ENCODE measurements around the gene ZNF680.

Gene ZNF680

DNA sequence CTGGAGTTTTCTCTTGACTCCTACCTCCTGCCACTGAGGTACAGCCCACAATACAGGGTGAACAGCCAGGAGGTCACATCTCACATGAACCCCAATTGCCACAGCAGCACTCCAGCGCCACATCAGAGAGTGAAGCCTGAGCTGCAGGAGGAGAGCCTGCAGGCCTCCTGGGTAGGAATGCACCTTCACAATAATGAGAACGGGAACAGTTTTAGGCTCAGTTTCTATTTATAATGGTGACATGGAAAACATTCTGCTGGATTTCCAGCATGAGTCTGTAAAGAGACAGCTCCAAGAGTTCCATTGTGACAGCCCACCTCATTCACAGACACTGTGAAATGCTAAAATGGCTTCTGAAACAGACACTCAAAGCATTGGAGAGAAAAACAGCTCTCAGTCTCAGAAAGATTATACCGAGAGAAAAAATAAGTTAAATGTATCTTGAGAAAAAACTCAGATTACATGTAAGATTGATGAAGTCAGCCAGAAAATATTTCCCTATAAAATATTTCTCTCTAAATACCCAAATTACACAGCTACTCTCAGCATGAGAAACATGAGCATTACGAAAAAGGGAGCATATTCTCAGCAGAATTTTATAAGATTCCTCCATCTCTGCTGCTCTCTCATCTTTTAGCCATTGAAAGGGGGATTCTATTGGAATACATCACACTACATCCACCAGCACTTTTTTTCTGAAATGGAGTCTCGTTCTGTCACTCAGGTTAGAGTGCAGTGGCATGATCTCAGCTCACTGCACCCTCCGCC lies 11.3 kb downstream of the ZNF680 start:
- Histone ChIP-seq H3K27ac (no peak overlapping the region), H3K36me3 (peaks cover 11% of the 10 kb centered on the region), H3K27me3 (ENCODE audit: insufficient read depth, low read depth, severe bottlenecking) (no peaks in the 10 kb centered on the region), H3K4me3 (ENCODE audit: low read depth, low read length) (no peak overlapping the region), H3K9me3 (ENCODE audit: severe bottlenecking) (no peaks in the 10 kb centered on the region)
- no peak for TF ChIP-seq CTCF (IDR thresholded peaks at IDR 0.05; ENCODE audit: low read depth, low read length)
- DNase-seq: no peak

GRCh38 chr7:64544010-64544409 lies 18.9 kb downstream of the ZNF680 start:
- no peak for DNase-seq
- Histone ChIP-seq H3K9me3 (ENCODE audit: severe bottlenecking) (no peaks in the 10 kb centered on the region), H3K27ac (no peak overlapping the region), H3K4me3 (ENCODE audit: low read depth, low read length) (no peak overlapping the region), H3K27me3 (ENCODE audit: insufficient read depth, low read depth, severe bottlenecking) (no peaks in the 10 kb centered on the region), H3K36me3 (peaks cover 28% of the 10 kb centered on the region)
- no peak for TF ChIP-seq CTCF (IDR thresholded peaks at IDR 0.05; ENCODE audit: low read depth, low read length)

DNA sequence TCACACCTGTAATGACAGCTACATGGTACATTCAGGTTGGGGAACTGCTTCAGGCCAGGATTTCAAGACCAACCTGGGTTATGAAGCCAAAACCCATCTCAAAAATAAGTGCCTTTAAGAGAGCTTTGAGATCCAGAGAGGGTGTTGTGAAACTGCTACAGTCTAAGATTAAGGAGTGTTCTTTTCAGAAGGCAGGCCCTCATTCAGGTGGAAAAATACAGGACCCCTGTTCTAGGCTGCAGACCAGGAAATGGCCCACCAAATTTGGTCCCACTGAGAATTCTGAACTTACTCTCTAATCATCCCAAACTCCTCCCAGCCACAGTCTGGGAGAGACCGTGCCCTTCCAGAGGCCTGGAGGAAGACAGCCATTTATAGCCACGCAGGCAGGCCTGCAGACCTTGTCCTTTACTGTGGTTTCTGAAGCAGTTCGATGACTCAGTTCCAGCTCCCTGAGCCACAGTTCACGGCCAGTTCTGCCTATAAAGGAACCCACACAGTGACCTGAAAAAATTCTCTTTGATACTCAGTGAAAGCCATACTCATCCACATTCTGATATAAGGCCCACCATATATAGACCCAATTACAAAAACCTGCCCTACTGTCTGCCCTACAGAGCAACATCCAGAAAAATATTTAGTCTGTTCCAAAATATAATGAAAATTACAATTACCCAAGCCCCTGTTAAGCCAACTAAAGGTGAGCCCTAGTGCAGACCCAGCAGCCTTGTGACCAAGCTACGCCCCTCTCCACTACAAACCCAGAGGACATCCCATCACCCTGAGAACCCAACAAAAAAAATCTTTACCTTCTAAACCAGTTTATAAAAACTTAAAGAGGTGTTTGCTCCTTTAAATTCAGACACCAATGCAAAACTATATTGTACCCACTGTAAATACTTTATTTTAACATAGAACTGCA lies 21.2 kb downstream of the ZNF680 start:
- Histone ChIP-seq H3K27me3 (ENCODE audit: insufficient read depth, low read depth, severe bottlenecking) (no peaks in the 10 kb centered on the region), H3K36me3 (peaks cover 29% of the 10 kb centered on the region), H3K9me3 (ENCODE audit: severe bottlenecking) (no peaks in the 10 kb centered on the region), H3K27ac (no peak overlapping the region), H3K4me3 (ENCODE audit: low read depth, low read length) (no peak overlapping the region)
- TF ChIP-seq CTCF (IDR thresholded peaks at IDR 0.05; ENCODE audit: low read depth, low read length): no peak
- DNase-seq: no peak

DNA sequence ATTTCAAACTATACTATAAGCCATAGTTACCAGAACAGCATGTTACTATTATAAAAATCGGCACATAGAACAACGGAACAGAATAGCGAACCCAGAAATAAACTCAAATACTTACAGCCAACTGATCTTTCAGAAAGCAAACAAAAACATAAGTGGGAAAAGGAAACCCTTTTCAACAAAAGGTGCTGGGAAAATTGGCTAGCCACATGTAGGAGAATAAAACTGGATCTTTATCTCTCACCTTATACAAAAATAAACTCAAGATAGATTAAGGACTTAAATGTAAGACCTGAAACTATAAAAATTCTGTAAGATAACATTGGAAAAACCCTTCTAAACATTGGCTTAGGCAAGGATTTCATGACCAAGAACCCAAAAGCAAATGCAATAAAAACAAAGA lies 29.1 kb downstream of the ZNF680 start:
- no peak overlapping the region for H3K27ac ChIP-seq
- peaks cover 38% of the 10 kb centered on the region for H3K36me3 ChIP-seq
- peaks cover 5% of the 10 kb centered on the region for H3K9me3 ChIP-seq (ENCODE audit: severe bottlenecking)
- H3K4me3 ChIP-seq (ENCODE audit: low read depth, low read length): no peak overlapping the region
- no peaks in the 10 kb centered on the region for H3K27me3 ChIP-seq (ENCODE audit: insufficient read depth, low read depth, severe bottlenecking)
- DNase-seq: no peak
- TF ChIP-seq CTCF (IDR thresholded peaks at IDR 0.05; ENCODE audit: low read depth, low read length): no peak

DNA sequence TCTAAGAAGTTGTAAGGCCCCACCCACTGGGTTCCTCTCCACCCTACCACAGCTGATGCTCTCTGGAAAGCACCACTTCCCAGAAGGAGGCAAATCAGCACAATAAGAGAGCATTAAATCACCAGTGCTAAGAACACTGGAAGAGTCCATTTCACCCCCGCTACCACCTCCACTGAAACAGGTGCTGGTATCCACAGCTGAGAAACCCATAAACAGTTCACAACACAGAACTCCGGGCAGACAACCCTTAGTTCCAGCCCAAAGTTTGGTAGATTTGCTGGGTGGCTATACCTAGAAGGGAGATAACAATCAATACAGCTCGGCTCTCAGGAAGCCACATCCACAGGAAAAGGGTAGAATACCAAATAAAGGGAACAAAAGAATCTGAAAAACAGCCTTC lies 34.1 kb downstream of the ZNF680 start:
- H3K9me3 ChIP-seq (ENCODE audit: severe bottlenecking): peaks cover 5% of the 10 kb centered on the region
- peaks cover 44% of the 10 kb centered on the region for H3K36me3 ChIP-seq
- no peak overlapping the region for H3K27ac ChIP-seq
- no peaks in the 10 kb centered on the region for H3K27me3 ChIP-seq (ENCODE audit: insufficient read depth, low read depth, severe bottlenecking)
- no peak for TF ChIP-seq CTCF (IDR thresholded peaks at IDR 0.05; ENCODE audit: low read depth, low read length)
- no peak for DNase-seq
- no peak overlapping the region for H3K4me3 ChIP-seq (ENCODE audit: low read depth, low read length)

Measured in WERI-Rb-1 (cell line).